ENCODE results near the gene CHST6. TPM values are rescaled to one million over a fixed set of nuclear protein-coding genes. Genes with fewer than 3 reads are reported as not detected.

The CHST6 gene
- total RNA-seq, 1 donor from 2014 or later: 1.4 TPM

GRCh38 chr16:75459691-75460090 lies 35.5 kb downstream of the CHST6 start:
- Histone ChIP-seq H3K36me3 (no peaks in the 10 kb centered on the region), H3K27ac (replicated peaks) (no peak overlapping the region), H3K9me3 (replicated peaks) (no peaks in the 10 kb centered on the region), H3K4me3 (no peak overlapping the region), H3K27me3 (ENCODE audit: low read depth) (no peaks in the 10 kb centered on the region), H3K4me1 (peaks cover 76% of the 10 kb centered on the region)
- intact Hi-C loops (cut with micrococcal nuclease): no loop called here
- DNase-seq: no peak
- TF ChIP-seq CTCF (IDR thresholded peaks at IDR 0.05; ENCODE audit: borderline replicate concordance): no peak

- Histone ChIP-seq H3K9me3 (replicated peaks) (no peaks in the 10 kb centered on the region), H3K4me1 (peaks cover 75% of the 10 kb centered on the region), H3K4me3 (no peak overlapping the region), H3K36me3 (no peaks in the 10 kb centered on the region), H3K27me3 (ENCODE audit: low read depth) (no peaks in the 10 kb centered on the region), H3K27ac (replicated peaks) (no peak overlapping the region)
- DNase-seq: no peak
- intact Hi-C loops (cut with micrococcal nuclease): no loop called here
- no peak for TF ChIP-seq CTCF (IDR thresholded peaks at IDR 0.05; ENCODE audit: borderline replicate concordance)
Observed at GRCh38 chr16:75458439-75458838, 36.8 kb downstream of the CHST6 start.

GRCh38 chr16:75458029-75458428 lies 37.2 kb downstream of the CHST6 start:
- no peak for TF ChIP-seq CTCF (IDR thresholded peaks at IDR 0.05; ENCODE audit: borderline replicate concordance)
- Histone ChIP-seq H3K27me3 (ENCODE audit: low read depth) (no peaks in the 10 kb centered on the region), H3K4me3 (no peak overlapping the region), H3K27ac (replicated peaks) (no peak overlapping the region), H3K9me3 (replicated peaks) (no peaks in the 10 kb centered on the region), H3K36me3 (no peaks in the 10 kb centered on the region), H3K4me1 (peaks cover 76% of the 10 kb centered on the region)
- intact Hi-C loops (cut with micrococcal nuclease): no loop called here
- DNase-seq: no peak

- intact Hi-C loops (cut with micrococcal nuclease): no loop called here
- no peaks in the 10 kb centered on the region for H3K9me3 ChIP-seq (replicated peaks)
- no peaks in the 10 kb centered on the region for H3K27me3 ChIP-seq (ENCODE audit: low read depth)
- peaks cover 76% of the 10 kb centered on the region for H3K4me1 ChIP-seq
- no peaks in the 10 kb centered on the region for H3K36me3 ChIP-seq
- H3K27ac ChIP-seq (replicated peaks): no peak overlapping the region
- DNase-seq: no peak
- H3K4me3 ChIP-seq: no peak overlapping the region
- no peak for TF ChIP-seq CTCF (IDR thresholded peaks at IDR 0.05; ENCODE audit: borderline replicate concordance)
Observed at GRCh38 chr16:75457485-75458021, 37.7 kb downstream of the CHST6 start.

- no peaks in the 10 kb centered on the region for H3K27me3 ChIP-seq (ENCODE audit: low read depth)
- DNase-seq: no peak
- no peak for TF ChIP-seq CTCF (IDR thresholded peaks at IDR 0.05; ENCODE audit: borderline replicate concordance)
- no peaks in the 10 kb centered on the region for H3K36me3 ChIP-seq
- H3K27ac ChIP-seq (replicated peaks): peak overlapping the region; percentile 57
- no peaks in the 10 kb centered on the region for H3K9me3 ChIP-seq (replicated peaks)
- H3K4me3 ChIP-seq: no peak overlapping the region
- H3K4me1 ChIP-seq: peaks cover 76% of the 10 kb centered on the region
- intact Hi-C loops (cut with micrococcal nuclease): no loop called here
Observed at GRCh38 chr16:75456971-75457370, 38.3 kb downstream of the CHST6 start.
